ENCODE measurements around the gene KCNQ1.

DNA sequence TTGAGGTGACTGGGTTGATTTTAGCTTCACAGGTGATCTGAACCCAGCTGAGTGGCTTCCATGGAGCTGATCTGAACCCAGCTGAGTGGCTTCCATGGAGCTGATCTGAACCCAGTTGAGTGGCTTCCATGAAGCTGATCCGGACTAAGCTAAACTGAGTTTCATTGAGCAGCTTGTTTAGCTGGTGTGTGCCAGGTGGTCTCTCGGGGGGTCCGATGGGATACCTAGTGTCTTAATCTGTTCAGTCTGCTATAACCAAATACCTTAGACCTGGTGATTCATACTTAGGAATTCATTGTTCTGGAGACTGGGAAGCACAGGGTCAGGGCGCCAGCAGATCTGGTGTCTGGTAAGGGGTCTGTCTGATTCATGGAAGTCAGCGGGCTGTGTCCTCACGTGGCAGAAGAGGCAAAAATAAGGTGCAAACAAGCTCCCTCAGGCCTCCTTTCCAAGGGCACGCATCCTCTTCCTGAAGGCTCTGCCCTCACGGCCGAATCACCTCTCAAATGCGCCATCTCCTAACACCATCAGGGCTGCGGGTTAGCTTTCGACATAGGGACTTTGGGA, 307.5 kb downstream of the KCNQ1 start:
- TF ChIP-seq, protein P1, sequence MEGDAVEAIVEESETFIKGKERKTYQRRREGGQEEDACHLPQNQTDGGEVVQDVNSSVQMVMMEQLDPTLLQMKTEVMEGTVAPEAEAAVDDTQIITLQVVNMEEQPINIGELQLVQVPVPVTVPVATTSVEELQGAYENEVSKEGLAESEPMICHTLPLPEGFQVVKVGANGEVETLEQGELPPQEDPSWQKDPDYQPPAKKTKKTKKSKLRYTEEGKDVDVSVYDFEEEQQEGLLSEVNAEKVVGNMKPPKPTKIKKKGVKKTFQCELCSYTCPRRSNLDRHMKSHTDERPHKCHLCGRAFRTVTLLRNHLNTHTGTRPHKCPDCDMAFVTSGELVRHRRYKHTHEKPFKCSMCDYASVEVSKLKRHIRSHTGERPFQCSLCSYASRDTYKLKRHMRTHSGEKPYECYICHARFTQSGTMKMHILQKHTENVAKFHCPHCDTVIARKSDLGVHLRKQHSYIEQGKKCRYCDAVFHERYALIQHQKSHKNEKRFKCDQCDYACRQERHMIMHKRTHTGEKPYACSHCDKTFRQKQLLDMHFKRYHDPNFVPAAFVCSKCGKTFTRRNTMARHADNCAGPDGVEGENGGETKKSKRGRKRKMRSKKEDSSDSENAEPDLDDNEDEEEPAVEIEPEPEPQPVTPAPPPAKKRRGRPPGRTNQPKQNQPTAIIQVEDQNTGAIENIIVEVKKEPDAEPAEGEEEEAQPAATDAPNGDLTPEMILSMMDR (IDR thresholded peaks at IDR 0.05), result no peak
- no peak for TF ChIP-seq EZH2 (IDR thresholded peaks at IDR 0.05; ENCODE audit: borderline replicate concordance, insufficient read depth, low read depth, low read length, poor library complexity, severe bottlenecking)

Data from B cell (primary cell).